Ecto neural progenitor cell (in vitro differentiated cells): Measurements from ENCODE around the gene NMB.

Experiments
- DNase-seq: peaks from one replicate; pipeline ENCODE4 v3.0.0-alpha.2; 2018; ENCODE audit warnings: low spot score

The NMB gene

GRCh38 chr15:84611631-84612030 lies 46.4 kb downstream of the NMB start:
- DNase-seq: no peak

- no peak for DNase-seq
Observed at GRCh38 chr15:84609818-84610525, 48.0 kb downstream of the NMB start.

- DNase-seq: no peak
Observed at GRCh38 chr15:84608707-84609284, 49.2 kb downstream of the NMB start.

GRCh38 chr15:84606653-84607120 lies 51.3 kb downstream of the NMB start:
- no peak for DNase-seq

- no peak for DNase-seq
Observed at GRCh38 chr15:84605554-84605882, 52.5 kb downstream of the NMB start.
